HG03520 (cell line): ENCODE measurements around the gene MCM3AP.
"Not testable (repeated sequence)": the region's sequence is repeated elsewhere in the genome, so short reads cannot be mapped to it uniquely, and the experiment has no call there.

Source experiments
- ATAC-seq: cut with Tn5 transposase; IDR thresholded peaks from one replicate; pipeline ENCODE4 v1.9.1; 2021; ENCODE audit warnings: mild to moderate bottlenecking, moderate library complexity; ENCODE audit not compliant: unreplicated experiment

The MCM3AP gene

GRCh38 chr21:46245213-46245915 is 40.0 kb downstream of the MCM3AP start:
- no peak for ATAC-seq

GRCh38 chr21:46244602-46245001 is 40.8 kb downstream of the MCM3AP start:
- ATAC-seq = no peak

- ATAC-seq = no peak
Measured at GRCh38 chr21:46243960-46244361, 41.5 kb downstream of the MCM3AP start.

GRCh38 chr21:46243325-46243724 is 42.1 kb downstream of the MCM3AP start:
- ATAC-seq = no peak

- ATAC-seq = not testable (repeated sequence)
Measured at GRCh38 chr21:46241577-46241976, 43.8 kb downstream of the MCM3AP start.

GRCh38 chr21:46239817-46240325 is 45.5 kb downstream of the MCM3AP start:
- ATAC-seq = no peak

- no peak for ATAC-seq
Measured at GRCh38 chr21:46237474-46237873, 47.9 kb downstream of the MCM3AP start.

GRCh38 chr21:46234436-46234950 is 50.9 kb downstream of the MCM3AP start:
- ATAC-seq = no peak

GRCh38 chr21:46229923-46230260 is 55.5 kb downstream of the MCM3AP start:
- ATAC-seq = no peak

GRCh38 chr21:46229133-46229922 is 56.1 kb downstream of the MCM3AP start:
- ATAC-seq = peak; percentile 19

- peak; percentile 78 for ATAC-seq
Measured at GRCh38 chr21:46228345-46229051, 56.9 kb downstream of the MCM3AP start, which contains the start of gene LSS. TSS of gene LSS (minus strand) at chr21:46228774. CDS start at chr21:46228745, 29 bp downstream.

GRCh38 chr21:46227811-46228344 is 57.5 kb downstream of the MCM3AP start:
- ATAC-seq = no peak

GRCh38 chr21:46226920-46227599 is 58.4 kb downstream of the MCM3AP start:
- ATAC-seq = no peak

GRCh38 chr21:46226146-46226545 is 59.3 kb downstream of the MCM3AP start:
- ATAC-seq = no peak

GRCh38 chr21:46223661-46224060 is 61.8 kb downstream of the MCM3AP start:
- ATAC-seq = not testable (repeated sequence)

GRCh38 chr21:46223217-46223616 is 62.2 kb downstream of the MCM3AP start:
- ATAC-seq = no peak

GRCh38 chr21:46222436-46223116 is 62.8 kb downstream of the MCM3AP start:
- no peak for ATAC-seq

GRCh38 chr21:46221664-46222435 is 63.6 kb downstream of the MCM3AP start:
- no peak for ATAC-seq

- no peak for ATAC-seq
Measured at GRCh38 chr21:46220847-46221246, 64.6 kb downstream of the MCM3AP start.
